Panc1 (cell line): ENCODE data around the gene RNF115. TPM values are rescaled to one million over a fixed set of nuclear protein-coding genes. Genes with fewer than 3 reads are reported as not detected.

Experiments
- ATAC-seq: fragments of 200-7000 bp; cut with Tn5 transposase; 2 replicates; pipeline ENCODE4 v1.9.1; 2020; ENCODE audit warnings: mild to moderate bottlenecking, moderate library complexity
- BruUV-seq: library from RNA; stranded (reverse); fragments of 400-500 nt; replicated peaks from 2 replicates; lab custom pipeline; 2021; lab: Mats Ljungman, UMichigan
- CTCF ChIA-PET: fragments of 300-600 bp; sonication (Branson Sonifier 250); formaldehyde crosslinking; loops from one replicate; lab custom pipeline; 2022; ENCODE audit warnings: antibody characterized with exemption; lab: Charles Lee
- POLR2A ChIA-PET: fragments of 300-600 bp; sonication (Branson Sonifier 250); formaldehyde crosslinking; loops from one replicate; lab custom pipeline; 2022; ENCODE audit warnings: antibody characterized with exemption; lab: Charles Lee
- DNase-seq: peaks from one replicate; pipeline ENCODE4 v3.0.0-alpha.2; 2010; ENCODE audit warnings: low read depth, low spot score
- H3K27ac ChIP-seq: 2 replicates; pipeline ENCODE4 v1.5.1; 2011; ENCODE audit warnings: mild to moderate bottlenecking, low read length, inconsistent platforms
- H3K27me3 ChIP-seq: fragments of 200-500 bp; sonication (Bioruptor generic); 2 replicates; pipeline ENCODE4 v1.6.0; 2014; ENCODE audit warnings: low read length, inconsistent platforms; ENCODE audit not compliant: control insufficient read depth, insufficient read depth
- H3K36me3 ChIP-seq: fragments of 200-500 bp; sonication (Bioruptor generic); 2 replicates; pipeline ENCODE4 v1.5.1; 2014; ENCODE audit warnings: inconsistent platforms, mild to moderate bottlenecking, low read length, moderate library complexity; ENCODE audit not compliant: control insufficient read depth, insufficient read depth
- H3K4me1 ChIP-seq: 2 replicates; pipeline ENCODE4 v1.5.1; 2011; ENCODE audit warnings: inconsistent platforms, mild to moderate bottlenecking, low read length, moderate library complexity; ENCODE audit not compliant: control insufficient read depth, insufficient read depth
- H3K4me3 ChIP-seq, 2 experiments: 2 replicates each; pipeline ENCODE4 v1.5.1; 2011 to 2012; ENCODE audit warnings: low read depth in 2 of 2, low read length in 2 of 2, mild to moderate bottlenecking in 2 of 2, inconsistent platforms in 1 of 2, moderate library complexity in 1 of 2
- H3K9me3 ChIP-seq: fragments of 200-500 bp; sonication (Bioruptor generic); 2 replicates; pipeline ENCODE4 v1.5.1; 2014; ENCODE audit warnings: low read depth, mild to moderate bottlenecking, inconsistent platforms, low read length, moderate library complexity; ENCODE audit not compliant: control insufficient read depth, insufficient read depth
- CTCF ChIP-seq: fragments of 450-650 bp; IDR thresholded peaks from 2 replicates; pipeline ENCODE4 v1.5.1; 2017; ENCODE audit warnings: mild to moderate bottlenecking
- POLR2AphosphoS5 ChIP-seq: IDR thresholded peaks from 2 replicates; pipeline ENCODE4 v1.6.1; 2012; ENCODE audit warnings: mild to moderate bottlenecking, low read depth, low read length, moderate library complexity
- REST ChIP-seq, 2 experiments: IDR thresholded peaks; 2 replicates each; pipeline ENCODE4 v1.6.1; 2011 to 2012; ENCODE audit warnings: low read depth in 2 of 2, control low read depth in 1 of 2, low read length in 1 of 2, mild to moderate bottlenecking in 1 of 2, moderate library complexity in 1 of 2; ENCODE audit not compliant: insufficient read depth in 1 of 2
- SIN3A ChIP-seq: IDR thresholded peaks from 2 replicates; pipeline ENCODE4 v1.6.1; 2012; ENCODE audit warnings: low read depth, mild to moderate bottlenecking, low read length, moderate library complexity, borderline replicate concordance; ENCODE audit not compliant: insufficient read depth
- TCF7L2 ChIP-seq: IDR thresholded peaks from 2 replicates; pipeline ENCODE4 v1.6.1; 2011; ENCODE audit warnings: mild to moderate bottlenecking, low read depth, low read length, inconsistent platforms
- in situ Hi-C: cut with HindIII; loops from 2 replicates; pipeline ENCODE4 v1.10.0; 2016; ENCODE audit warnings: low sequenced_read_pairs, low pct_unique_long_range_greater_than_20kb
- intact Hi-C: fragments of 100-400 bp; cut with micrococcal nuclease; formaldehyde crosslinking; loops from one replicate; pipeline ENCODE4 v1.10.0; 2022; ENCODE audit not compliant: unreplicated experiment
- total RNA-seq: library from RNA; stranded (reverse); gene quantifications from one replicate; pipeline ENCODE4 v1.2.1, GENCODE V29; 2021; ENCODE audit not compliant: unreplicated experiment

The RNF115 gene
- total RNA-seq, 1 experiment from 2014 or later = 14.5 TPM

- DNase-seq = no peak
- BruUV-seq = no TSS peak
- POLR2A ChIA-PET = no interaction called here
Observed at GRCh38 chr1:145778146-145778540, 45.8 kb downstream of the RNF115 start.

GRCh38 chr1:145777357-145778145 lies 46.3 kb downstream of the RNF115 start:
- ATAC-seq = no peak
- ChIA-PET CTCF (no interaction called here), POLR2A (no interaction called here)
- intact Hi-C loops (no loop called here), in situ Hi-C loops (no loop called here)
- H3K4me3 ChIP-seq = no peak overlapping the region
- DNase-seq = no peak
- TF ChIP-seq TCF7L2 = no peak
- no peak for TF ChIP-seq POLR2AphosphoS5
- no peak for TF ChIP-seq SIN3A
- no peak for TF ChIP-seq CTCF
- TF ChIP-seq REST (IDR thresholded peaks at IDR 0.05; ENCODE audit: insufficient read depth in 1 of 2, low read depth in 2 of 2, low read length in 1 of 2) = no peak
- H3K36me3 ChIP-seq = peaks cover 3% of the 10 kb centered on the region; the same call in 1 of the 2 replicates
- H3K27ac ChIP-seq = no peak overlapping the region
- BruUV-seq = TSS peak; percentile 10
- no peaks in the 10 kb centered on the region for H3K27me3 ChIP-seq
- no peaks in the 10 kb centered on the region for H3K9me3 ChIP-seq
- peaks cover 10% of the 10 kb centered on the region for H3K4me1 ChIP-seq

More at GRCh38 chr1:145778146-145778540, 45.8 kb downstream of the RNF115 start:
- H3K27me3 ChIP-seq = no peaks in the 10 kb centered on the region
- no peak for ATAC-seq
- H3K9me3 ChIP-seq = no peaks in the 10 kb centered on the region
- CTCF ChIA-PET = no interaction called here
- intact Hi-C loops = no loop called here
- H3K36me3 ChIP-seq = peaks cover 3% of the 10 kb centered on the region; the same call in 1 of the 2 replicates
- H3K4me1 ChIP-seq = peaks cover 16% of the 10 kb centered on the region
- TF ChIP-seq SIN3A = no peak
- TF ChIP-seq TCF7L2 = no peak
- no peak for TF ChIP-seq REST (IDR thresholded peaks at IDR 0.05; ENCODE audit: insufficient read depth in 1 of 2, low read depth in 2 of 2, low read length in 1 of 2)
- TF ChIP-seq CTCF = no peak
- no peak for TF ChIP-seq POLR2AphosphoS5
- in situ Hi-C loops = no loop called here
- no peak overlapping the region for H3K4me3 ChIP-seq
- no peak overlapping the region for H3K27ac ChIP-seq
